ENCODE data around the gene DGKE. TPM values are rescaled to one million over a fixed set of nuclear protein-coding genes. Genes with fewer than 3 reads are reported as not detected.

DGKE gene
- total RNA-seq, 1 experiment from 2014 or later, result 9.8 TPM

GRCh38 chr17:56845934-56846333 is 12.0 kb downstream of the DGKE start:
- no peak for DNase-seq (ENCODE audit: extremely low read depth, low read depth)

GRCh38 chr17:56847106-56847505 is 13.2 kb downstream of the DGKE start:
- no peak for DNase-seq (ENCODE audit: extremely low read depth, low read depth)

- DNase-seq (ENCODE audit: extremely low read depth, low read depth), result no peak
Observed at GRCh38 chr17:56849131-56849530, 15.2 kb downstream of the DGKE start.

- DNase-seq (ENCODE audit: extremely low read depth, low read depth), result no peak
Observed at GRCh38 chr17:56850591-56850990, 16.6 kb downstream of the DGKE start.

GRCh38 chr17:56851008-56851407 is 17.1 kb downstream of the DGKE start:
- DNase-seq (ENCODE audit: extremely low read depth, low read depth), result no peak

- no peak for DNase-seq (ENCODE audit: extremely low read depth, low read depth)
Observed at GRCh38 chr17:56861899-56862298, 27.9 kb downstream of the DGKE start.

GRCh38 chr17:56863974-56864373 is 30.0 kb downstream of the DGKE start:
- no peak for DNase-seq (ENCODE audit: extremely low read depth, low read depth)

GRCh38 chr17:56866076-56866475 is 32.1 kb downstream of the DGKE start:
- no peak for DNase-seq (ENCODE audit: extremely low read depth, low read depth)

GRCh38 chr17:56866496-56866895 is 32.5 kb downstream of the DGKE start:
- DNase-seq (ENCODE audit: extremely low read depth, low read depth), result no peak

- no peak for DNase-seq (ENCODE audit: extremely low read depth, low read depth)
Observed at GRCh38 chr17:56867948-56868376, 34.0 kb downstream of the DGKE start.

- no peak for DNase-seq (ENCODE audit: extremely low read depth, low read depth)
Observed at GRCh38 chr17:56868716-56869115, 34.8 kb downstream of the DGKE start.

GRCh38 chr17:56870081-56870651 is 36.2 kb downstream of the DGKE start:
- DNase-seq (ENCODE audit: extremely low read depth, low read depth), result no peak

- DNase-seq (ENCODE audit: extremely low read depth, low read depth), result no peak
Observed at GRCh38 chr17:56876766-56877179, 42.8 kb downstream of the DGKE start.

- DNase-seq (ENCODE audit: extremely low read depth, low read depth), result no peak
Observed at GRCh38 chr17:56879280-56879679, 45.3 kb downstream of the DGKE start.

GRCh38 chr17:56880133-56880532 is 46.2 kb downstream of the DGKE start:
- no peak for DNase-seq (ENCODE audit: extremely low read depth, low read depth)

- DNase-seq (ENCODE audit: extremely low read depth, low read depth), result no peak
Observed at GRCh38 chr17:56880571-56880970, 46.6 kb downstream of the DGKE start.

GRCh38 chr17:56881685-56882295 is 47.8 kb downstream of the DGKE start:
- DNase-seq (ENCODE audit: extremely low read depth, low read depth), result no peak

GRCh38 chr17:56883616-56884015 is 49.7 kb downstream of the DGKE start:
- DNase-seq (ENCODE audit: extremely low read depth, low read depth), result no peak

- DNase-seq (ENCODE audit: extremely low read depth, low read depth), result no peak
Observed at GRCh38 chr17:56884483-56885311, 50.7 kb downstream of the DGKE start.

GRCh38 chr17:56885312-56885657 is 51.3 kb downstream of the DGKE start:
- DNase-seq (ENCODE audit: extremely low read depth, low read depth), result no peak

- DNase-seq (ENCODE audit: extremely low read depth, low read depth), result no peak
Observed at GRCh38 chr17:56886288-56886731, 52.4 kb downstream of the DGKE start.

GRCh38 chr17:56887105-56887504 is 53.2 kb downstream of the DGKE start:
- DNase-seq (ENCODE audit: extremely low read depth, low read depth), result no peak
